Stimulated activated CD4-positive, alpha-beta T cell treated with anti-CD3 and anti-CD28 coated beads, TNF-alpha, amount 100 ng/mL, for 24 hours (primary cell): Measurements from ENCODE around the gene ADH7.
"Not testable (repeated sequence)": the region's sequence is repeated elsewhere in the genome, so short reads cannot be mapped to it uniquely, and the experiment has no call there.

Experiments
- DNase-seq, 3 experiments: peaks; one replicate each; pipeline ENCODE4 v3.0.0-alpha.2; 2020; ENCODE audit warnings: low read depth in 3 of 3

Gene ADH7

GRCh38 chr4:99415762-99416161 lies 19.4 kb downstream of the ADH7 start:
- DNase-seq: not testable (repeated sequence)

GRCh38 chr4:99414902-99415301 lies 20.2 kb downstream of the ADH7 start:
- not testable (repeated sequence) for DNase-seq

- no peak for DNase-seq
These were observed 20.7 kb downstream of the ADH7 start for GRCh38 chr4:99414401-99414800.

- DNase-seq: no peak
These were observed 22.0 kb downstream of the ADH7 start for GRCh38 chr4:99413140-99413539.

GRCh38 chr4:99411041-99411440 lies 24.1 kb downstream of the ADH7 start:
- DNase-seq: no peak

- no peak for DNase-seq
These were observed 25.1 kb downstream of the ADH7 start for GRCh38 chr4:99410075-99410474.

GRCh38 chr4:99408346-99408745 lies 26.8 kb downstream of the ADH7 start:
- DNase-seq: no peak

GRCh38 chr4:99405433-99406115 lies 29.6 kb downstream of the ADH7 start:
- DNase-seq: peak; percentile 17 to 47 (median 37)

GRCh38 chr4:99404595-99405287 lies 30.4 kb downstream of the ADH7 start:
- no peak for DNase-seq

- no peak for DNase-seq
These were observed 31.6 kb downstream of the ADH7 start for GRCh38 chr4:99403380-99404184.

- no peak for DNase-seq
These were observed 32.4 kb downstream of the ADH7 start for GRCh38 chr4:99402765-99403164.

GRCh38 chr4:99400831-99401230 lies 34.3 kb downstream of the ADH7 start:
- no peak for DNase-seq

- DNase-seq: no peak
These were observed 36.1 kb downstream of the ADH7 start for GRCh38 chr4:99399017-99399416.

GRCh38 chr4:99395595-99396364 lies 39.4 kb downstream of the ADH7 start:
- no peak for DNase-seq

- no peak for DNase-seq
These were observed 40.2 kb downstream of the ADH7 start for GRCh38 chr4:99394896-99395295.

- no peak for DNase-seq
These were observed 45.1 kb downstream of the ADH7 start for GRCh38 chr4:99390055-99390454.

GRCh38 chr4:99389606-99390005 lies 45.5 kb downstream of the ADH7 start:
- DNase-seq: no peak

- no peak for DNase-seq
These were observed 51.2 kb downstream of the ADH7 start for GRCh38 chr4:99383833-99384392.

- DNase-seq: no peak
These were observed 51.7 kb downstream of the ADH7 start for GRCh38 chr4:99383399-99383798.

GRCh38 chr4:99382745-99383360 lies 52.3 kb downstream of the ADH7 start:
- DNase-seq: no peak

- no peak for DNase-seq
These were observed 53.5 kb downstream of the ADH7 start for GRCh38 chr4:99381588-99382175.
